GM21360 (cell line): ENCODE measurements around the gene DZANK1.
A peak's percentile ranks its signal among the peaks of the same experiment; 100 is the strongest.
"Not testable (repeated sequence)": the region's sequence is repeated elsewhere in the genome, so short reads cannot be mapped to it uniquely, and the experiment has no call there.

ENCODE experiments used
- ATAC-seq: cut with Tn5 transposase; IDR thresholded peaks from one replicate; pipeline ENCODE4 v1.9.1; 2021; ENCODE audit warnings: mild to moderate bottlenecking, moderate library complexity; ENCODE audit not compliant: unreplicated experiment

DZANK1 gene

DNA sequence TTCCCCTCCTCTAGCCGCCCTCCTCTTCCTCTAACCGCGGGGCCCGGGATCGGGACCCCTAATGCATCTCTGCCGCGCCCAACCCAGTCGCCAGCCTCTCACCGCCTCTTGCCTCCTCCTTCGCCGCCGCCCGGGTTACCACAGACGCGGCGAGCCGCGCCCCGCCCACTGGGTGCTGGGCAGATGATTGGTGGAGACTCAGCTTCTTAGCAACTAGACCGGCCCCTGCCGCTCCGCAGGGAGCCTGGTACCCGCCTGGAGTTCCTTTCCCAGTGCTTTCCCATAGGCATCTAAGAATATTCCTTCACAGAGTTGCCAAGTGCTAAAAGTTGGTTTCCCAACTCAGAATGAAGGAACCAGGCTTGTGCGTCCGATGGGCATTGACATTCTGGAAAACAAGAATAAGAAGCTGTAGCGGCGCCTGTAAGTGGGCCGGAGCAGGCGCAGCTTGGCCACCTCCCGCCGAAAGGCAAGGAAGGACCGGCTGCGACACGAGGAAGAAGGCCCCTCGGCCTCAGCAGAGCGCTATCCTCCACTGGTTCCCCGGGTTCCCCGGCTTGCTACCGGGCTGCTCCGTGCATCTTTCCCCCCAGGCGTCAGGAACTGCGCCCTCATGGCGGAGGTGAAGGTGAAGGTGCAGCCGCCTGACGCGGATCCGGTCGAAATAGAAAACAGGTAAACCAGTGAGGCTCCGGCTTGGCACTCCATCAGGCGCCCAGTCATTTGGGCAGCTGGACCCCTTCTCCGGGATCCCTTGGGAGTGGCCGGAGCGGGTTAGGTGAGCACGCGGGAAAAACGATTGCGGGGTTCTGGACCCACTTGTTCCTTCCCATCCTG, at the start of gene DZANK1, which contains the start of gene POLR3F:
TSS of gene DZANK1 (minus strand) at position 137 of the 837 bp plus-strand sequence. CDS start 1,672 bp downstream, outside the sequence.
TSS of gene POLR3F (plus strand) at position 497 of the 837 bp plus-strand sequence. CDS start at position 614, 117 bp downstream.
- peak; percentile 97 for ATAC-seq

DNA sequence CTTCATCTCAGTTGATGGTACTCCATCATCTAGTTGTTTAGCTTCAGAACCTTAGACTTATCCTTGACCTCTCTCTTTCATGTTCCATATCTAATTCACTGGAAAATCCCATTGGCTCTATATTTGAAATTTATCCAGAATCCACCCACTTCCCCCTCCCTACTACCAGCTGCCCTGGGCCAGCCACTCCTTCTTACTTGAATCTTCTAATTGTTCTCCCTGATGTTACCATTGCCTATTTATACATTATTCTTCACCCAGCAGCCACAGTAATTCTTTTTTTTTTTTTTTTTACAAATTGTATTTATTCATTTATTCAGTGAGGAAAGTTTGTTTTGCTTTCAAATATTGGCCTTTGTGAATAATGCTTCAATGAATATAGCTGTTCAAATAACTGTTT, 49.1 kb upstream of the DZANK1 start:
- ATAC-seq = no peak

GRCh38 chr20:18514127-18514526, 47.3 kb upstream of the DZANK1 start:
- ATAC-seq = no peak

GRCh38 chr20:18513208-18513607, 46.4 kb upstream of the DZANK1 start:
- no peak for ATAC-seq

DNA sequence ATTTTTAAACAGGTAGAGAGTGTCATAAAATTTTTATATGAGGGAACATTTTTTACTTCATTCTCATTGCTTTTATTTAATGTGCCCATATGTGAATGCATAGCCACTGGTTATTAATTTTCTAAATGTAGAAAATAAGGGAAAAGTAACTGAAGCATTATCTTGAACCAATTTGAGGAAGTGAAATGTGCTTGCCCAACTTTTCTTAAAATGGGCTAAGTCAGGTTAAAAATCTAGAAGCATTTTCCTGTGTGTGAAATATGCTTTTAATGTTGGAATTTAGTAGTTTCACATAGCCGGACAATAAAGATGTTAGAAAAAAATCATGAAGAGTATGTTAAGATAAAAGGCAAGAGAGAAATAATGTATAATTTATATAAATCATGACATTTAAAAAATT, 44.7 kb upstream of the DZANK1 start:
- ATAC-seq = no peak

- ATAC-seq = peak; percentile 96
These were observed 40.7 kb upstream of the DZANK1 start, which contains the start of gene SEC23B for GRCh38 chr20:18507218-18508191. Gene SEC23B (plus strand): TSS chr20:18507940. CDS start chr20:18510836, 2,896 bp downstream.

- ATAC-seq = no peak
These were observed 39.9 kb upstream of the DZANK1 start for GRCh38 chr20:18506744-18507143.

DNA sequence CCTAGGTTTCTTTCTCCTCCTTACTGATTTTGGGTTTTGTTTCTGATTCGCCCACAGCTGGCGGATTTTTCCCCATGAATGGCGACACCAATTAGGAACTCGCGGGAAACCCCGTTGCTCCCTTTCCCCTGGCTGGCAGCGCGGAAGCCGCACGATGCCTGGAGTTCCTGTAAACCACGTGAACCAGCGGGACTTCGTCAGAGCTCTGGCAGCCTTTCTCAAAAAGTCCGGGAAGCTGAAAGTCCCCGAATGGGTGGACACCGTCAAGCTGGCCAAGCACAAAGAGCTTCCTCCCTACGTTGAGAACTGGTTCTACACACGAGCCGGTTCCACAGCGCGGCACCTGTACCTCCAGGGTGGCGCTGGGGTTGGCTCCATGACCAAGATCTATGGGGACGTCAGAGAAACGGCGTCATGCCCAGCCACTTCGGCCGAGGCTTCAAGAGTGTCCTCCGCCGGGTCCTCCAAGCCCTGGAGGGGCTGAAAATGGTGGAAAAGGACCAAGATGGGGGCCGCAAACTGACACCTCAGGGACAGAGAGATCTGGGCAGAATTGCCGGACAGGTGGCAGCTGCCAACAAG, 37.7 kb upstream of the DZANK1 start:
- ATAC-seq = no peak

DNA sequence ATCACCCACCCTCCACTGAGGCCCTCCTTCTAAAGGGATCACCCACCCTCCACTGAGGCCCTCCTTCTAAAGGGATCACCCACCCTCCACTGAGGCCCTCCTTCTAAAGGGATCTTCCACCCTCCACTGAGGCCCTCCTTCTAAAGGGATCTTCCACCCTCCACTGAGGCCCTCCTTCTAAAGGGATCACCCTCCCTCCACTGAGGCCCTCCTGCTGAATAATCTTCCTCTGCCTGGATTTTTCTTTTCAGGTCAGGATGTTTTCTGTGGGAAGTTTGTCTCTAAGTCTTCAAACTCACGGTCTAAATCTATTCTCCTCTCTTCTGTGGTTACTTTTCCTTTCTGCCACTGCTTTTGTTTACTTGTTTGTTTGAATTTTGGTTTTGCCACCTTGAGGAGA, 34.8 kb upstream of the DZANK1 start:
- not testable (repeated sequence) for ATAC-seq

- no peak for ATAC-seq
These were observed 30.8 kb upstream of the DZANK1 start for GRCh38 chr20:18497603-18498002.

- ATAC-seq = peak; percentile 99
These were observed 30.1 kb upstream of the DZANK1 start, which contains the start of gene RBBP9 for GRCh38 chr20:18496740-18497592. Gene RBBP9 (minus strand): TSS chr20:18497225. CDS start chr20:18497167, 58 bp downstream.

DNA sequence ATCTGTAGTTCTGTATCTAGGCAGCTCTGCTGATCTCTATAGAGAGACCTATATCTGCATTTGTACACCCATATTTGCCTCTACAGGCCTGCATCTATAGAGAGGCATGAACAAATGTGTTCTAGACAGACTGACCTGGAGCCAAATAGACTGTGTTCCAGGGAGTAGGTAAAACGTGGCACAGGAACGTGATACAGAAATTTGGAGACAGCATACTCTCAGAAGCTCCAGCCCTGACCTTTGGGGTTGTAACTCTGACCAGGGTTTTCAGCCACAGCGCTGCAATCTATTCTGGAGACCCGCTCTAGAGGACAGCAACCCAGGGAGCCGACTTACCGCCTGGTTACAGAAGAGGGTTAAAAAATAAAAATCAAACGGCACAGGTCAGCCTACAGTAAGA, 29.2 kb upstream of the DZANK1 start:
- ATAC-seq = no peak

DNA sequence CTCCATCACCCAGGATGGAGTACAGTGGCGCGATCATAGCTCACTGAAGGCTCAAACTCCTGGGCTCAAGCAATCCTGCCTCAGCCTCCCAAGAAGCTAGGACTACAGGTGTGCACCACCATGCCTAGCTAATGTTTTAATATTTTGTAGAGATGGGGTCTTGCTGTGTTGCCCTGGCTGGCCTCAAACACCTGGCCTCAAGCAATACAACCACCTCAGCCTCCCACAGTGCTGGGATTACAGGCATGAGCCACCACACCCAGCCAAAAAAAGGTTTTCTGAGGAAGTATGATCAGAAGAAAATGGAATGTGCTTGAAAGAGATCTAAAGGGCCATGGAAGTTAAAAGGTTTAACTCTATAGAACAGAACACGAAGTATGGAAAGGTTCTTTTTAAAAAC, 21.5 kb upstream of the DZANK1 start:
- no peak for ATAC-seq

GRCh38 chr20:18481596-18481995, 14.8 kb upstream of the DZANK1 start:
- no peak for ATAC-seq

DNA sequence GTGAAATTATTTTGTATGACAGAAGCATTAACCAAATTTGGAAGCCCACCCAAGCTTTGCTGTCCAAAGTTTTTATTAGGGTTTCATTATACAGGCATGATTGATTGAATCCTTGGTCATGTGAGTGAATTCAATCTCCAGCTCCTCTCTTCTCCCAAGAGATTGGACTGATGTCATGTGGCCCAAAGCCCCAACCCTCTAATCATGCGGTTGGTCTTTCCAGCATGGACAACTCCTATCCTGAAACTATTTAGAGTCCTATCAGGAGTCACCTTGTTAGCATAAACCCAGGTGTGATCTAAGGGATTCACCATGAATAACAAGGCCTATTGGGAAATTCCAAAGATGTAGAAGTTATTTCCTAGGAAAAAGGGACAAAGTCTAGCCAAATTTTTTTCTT, 11.0 kb upstream of the DZANK1 start:
- ATAC-seq = no peak

DNA sequence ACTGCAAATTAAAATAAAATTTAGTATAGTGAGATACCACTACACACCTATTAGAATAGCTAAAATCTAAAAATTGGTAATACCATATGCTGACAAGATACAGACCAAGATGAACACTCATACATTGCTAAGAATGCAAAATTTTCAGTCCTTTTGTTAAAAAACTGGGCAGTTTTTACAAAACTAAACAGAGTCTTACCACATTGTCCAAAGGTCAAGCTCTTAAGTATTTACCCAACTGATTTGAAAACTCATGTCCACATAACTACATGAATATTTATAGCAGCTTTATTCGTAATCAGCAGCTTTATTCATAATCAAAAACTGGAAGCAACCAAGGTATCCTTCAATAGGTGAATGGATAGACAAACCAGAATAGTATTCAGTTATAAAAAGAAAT, 10.4 kb upstream of the DZANK1 start:
- ATAC-seq = no peak

GRCh38 chr20:18466574-18466893, 296 bp downstream of the DZANK1 start:
- peak; percentile 15 for ATAC-seq

DNA sequence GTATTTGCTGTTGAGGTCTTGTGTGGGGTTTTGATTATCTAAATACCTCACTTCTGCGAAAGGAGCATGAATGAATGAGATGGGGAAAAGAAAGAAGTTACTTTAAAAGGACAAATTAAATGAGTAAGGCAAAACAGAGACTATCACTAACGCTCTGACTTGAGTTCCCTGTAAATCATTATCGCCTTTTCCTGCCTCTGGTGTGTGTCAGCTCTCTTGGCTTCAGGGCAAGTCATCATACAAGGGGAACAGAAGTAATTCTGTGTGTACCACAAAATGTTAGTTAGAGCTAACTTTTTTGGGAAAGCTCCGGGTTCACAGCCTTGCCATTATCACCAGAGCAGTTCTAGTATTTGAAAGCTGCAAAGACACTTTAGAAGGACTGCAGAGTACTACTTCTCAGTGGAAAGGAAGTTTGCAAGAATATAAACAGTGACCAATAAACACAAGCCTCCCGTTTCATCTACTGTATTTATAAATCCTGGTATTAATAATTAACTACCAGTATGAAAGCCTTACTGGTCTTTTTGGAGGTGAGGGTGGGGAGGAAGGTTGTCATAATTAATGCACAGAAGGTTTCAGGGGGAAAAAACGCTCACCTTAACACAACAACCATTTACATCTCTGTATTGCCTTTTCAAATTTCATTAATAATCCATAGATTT, 1.2 kb downstream of the DZANK1 start:
- ATAC-seq = no peak

DNA sequence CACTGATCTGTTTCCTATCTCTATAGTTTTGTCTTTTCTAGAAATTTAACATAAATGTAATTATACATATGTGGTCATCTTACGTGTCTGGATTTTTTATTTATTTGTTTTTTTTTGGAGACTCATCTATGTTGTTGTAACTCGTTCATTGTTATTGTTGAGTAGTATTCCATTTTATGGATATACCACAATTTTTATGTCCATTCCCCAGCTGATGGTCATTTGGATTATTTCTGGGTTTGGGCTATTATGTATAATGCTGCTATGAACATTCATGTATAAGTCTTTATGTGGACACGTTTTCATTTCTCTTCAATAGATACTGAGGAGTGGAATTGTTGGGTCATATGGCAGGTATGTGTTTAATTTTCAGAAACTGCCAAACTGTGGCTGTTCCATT, 10.2 kb downstream of the DZANK1 start:
- no peak for ATAC-seq

- ATAC-seq = no peak
These were observed 22.9 kb downstream of the DZANK1 start for GRCh38 chr20:18443886-18444285.
